GM18502 (cell line): ENCODE results near the gene TDRD9.
A peak's percentile ranks its signal among the peaks of the same experiment; 100 is the strongest.

Experiments used
- ATAC-seq: cut with Tn5 transposase; IDR thresholded peaks from one replicate; pipeline ENCODE4 v1.9.1; 2021; ENCODE audit warnings: mild to moderate bottlenecking; ENCODE audit not compliant: unreplicated experiment, poor library complexity

The TDRD9 gene

GRCh38 chr14:104054222-104054905 lies 126.1 kb downstream of the TDRD9 start:
- ATAC-seq, result no peak

- ATAC-seq, result no peak
Measured at GRCh38 chr14:104062281-104062680, 134.0 kb downstream of the TDRD9 start.

GRCh38 chr14:104064003-104064402 lies 135.7 kb downstream of the TDRD9 start:
- no peak for ATAC-seq

- no peak for ATAC-seq
Measured at GRCh38 chr14:104066279-104066678, 138.0 kb downstream of the TDRD9 start.

- no peak for ATAC-seq
Measured at GRCh38 chr14:104066719-104067295, 138.6 kb downstream of the TDRD9 start.

GRCh38 chr14:104069541-104069940 lies 141.3 kb downstream of the TDRD9 start:
- ATAC-seq, result no peak

GRCh38 chr14:104072586-104072985 lies 144.3 kb downstream of the TDRD9 start:
- ATAC-seq, result no peak

GRCh38 chr14:104073764-104074163 lies 145.5 kb downstream of the TDRD9 start:
- no peak for ATAC-seq

- no peak for ATAC-seq
Measured at GRCh38 chr14:104075530-104076151, 147.4 kb downstream of the TDRD9 start.

GRCh38 chr14:104076743-104077142 lies 148.5 kb downstream of the TDRD9 start:
- no peak for ATAC-seq

GRCh38 chr14:104078031-104078455 lies 149.8 kb downstream of the TDRD9 start:
- peak; percentile 65 for ATAC-seq

- no peak for ATAC-seq
Measured at GRCh38 chr14:104080376-104081260, 152.4 kb downstream of the TDRD9 start.

- ATAC-seq, result no peak
Measured at GRCh38 chr14:104081261-104081835, 153.1 kb downstream of the TDRD9 start.

GRCh38 chr14:104081951-104082464 lies 153.8 kb downstream of the TDRD9 start:
- ATAC-seq, result no peak

- no peak for ATAC-seq
Measured at GRCh38 chr14:104082807-104083206, 154.6 kb downstream of the TDRD9 start.

- no peak for ATAC-seq
Measured at GRCh38 chr14:104084251-104085002, 156.2 kb downstream of the TDRD9 start.

- no peak for ATAC-seq
Measured at GRCh38 chr14:104085032-104085888, 157.0 kb downstream of the TDRD9 start, which contains the start of gene ASPG. Gene ASPG, plus strand, starts transcription at chr14:104085700. Its CDS starts 71 bp downstream, at chr14:104085771.

- ATAC-seq, result no peak
Measured at GRCh38 chr14:104085889-104086201, 157.6 kb downstream of the TDRD9 start.
